Astrocyte of the hippocampus (primary cell): ENCODE measurements around the gene KRCC1.

Source experiments
- DNase-seq: peaks from one replicate; pipeline ENCODE4 v3.0.0; 2011; ENCODE audit warnings: low read depth, low spot score

Gene KRCC1

GRCh38 chr2:88055371-88056128 lies at the start of gene KRCC1:
Gene KRCC1 (minus strand): TSS chr2:88055783. CDS start chr2:88028563, 27,220 bp downstream.
- peak; percentile 99 for DNase-seq

- no peak for DNase-seq
These were observed 44.9 kb upstream of the KRCC1 start for GRCh38 chr2:88100489-88100858.

- DNase-seq, result no peak
These were observed 44.4 kb upstream of the KRCC1 start for GRCh38 chr2:88099798-88100488.

- DNase-seq, result no peak
These were observed 42.9 kb upstream of the KRCC1 start for GRCh38 chr2:88098558-88098900.

- no peak for DNase-seq
These were observed 42.4 kb upstream of the KRCC1 start for GRCh38 chr2:88097891-88098557.

- no peak for DNase-seq
These were observed 41.6 kb upstream of the KRCC1 start for GRCh38 chr2:88097192-88097591.

- no peak for DNase-seq
These were observed 41.1 kb upstream of the KRCC1 start for GRCh38 chr2:88096708-88097107.

GRCh38 chr2:88095022-88095421 lies 39.4 kb upstream of the KRCC1 start:
- no peak for DNase-seq

- DNase-seq, result no peak
These were observed 37.2 kb upstream of the KRCC1 start for GRCh38 chr2:88092773-88093172.

- no peak for DNase-seq
These were observed 36.4 kb upstream of the KRCC1 start for GRCh38 chr2:88091943-88092342.

GRCh38 chr2:88090446-88091283 lies 35.1 kb upstream of the KRCC1 start:
- DNase-seq, result no peak

GRCh38 chr2:88088999-88089398 lies 33.4 kb upstream of the KRCC1 start:
- DNase-seq, result no peak

GRCh38 chr2:88087763-88088162 lies 32.2 kb upstream of the KRCC1 start:
- DNase-seq, result no peak

GRCh38 chr2:88087073-88087472 lies 31.5 kb upstream of the KRCC1 start:
- no peak for DNase-seq

- DNase-seq, result no peak
These were observed 30.8 kb upstream of the KRCC1 start for GRCh38 chr2:88086401-88086800.

- DNase-seq, result no peak
These were observed 30.0 kb upstream of the KRCC1 start for GRCh38 chr2:88085602-88086001.

- no peak for DNase-seq
These were observed 29.5 kb upstream of the KRCC1 start for GRCh38 chr2:88085099-88085498.

- DNase-seq, result no peak
These were observed 27.2 kb upstream of the KRCC1 start for GRCh38 chr2:88082781-88083180.

- DNase-seq, result no peak
These were observed 26.5 kb upstream of the KRCC1 start for GRCh38 chr2:88081924-88082608.

GRCh38 chr2:88080545-88080944 lies 25.0 kb upstream of the KRCC1 start:
- DNase-seq, result no peak

- DNase-seq, result no peak
These were observed 23.1 kb upstream of the KRCC1 start for GRCh38 chr2:88078643-88079172.
